ENCODE data around the gene KRT10.

KRT10 gene

GRCh38 chr17:40778461-40778860 is 44.0 kb downstream of the KRT10 start:
- TF ChIP-seq, protein P1, sequence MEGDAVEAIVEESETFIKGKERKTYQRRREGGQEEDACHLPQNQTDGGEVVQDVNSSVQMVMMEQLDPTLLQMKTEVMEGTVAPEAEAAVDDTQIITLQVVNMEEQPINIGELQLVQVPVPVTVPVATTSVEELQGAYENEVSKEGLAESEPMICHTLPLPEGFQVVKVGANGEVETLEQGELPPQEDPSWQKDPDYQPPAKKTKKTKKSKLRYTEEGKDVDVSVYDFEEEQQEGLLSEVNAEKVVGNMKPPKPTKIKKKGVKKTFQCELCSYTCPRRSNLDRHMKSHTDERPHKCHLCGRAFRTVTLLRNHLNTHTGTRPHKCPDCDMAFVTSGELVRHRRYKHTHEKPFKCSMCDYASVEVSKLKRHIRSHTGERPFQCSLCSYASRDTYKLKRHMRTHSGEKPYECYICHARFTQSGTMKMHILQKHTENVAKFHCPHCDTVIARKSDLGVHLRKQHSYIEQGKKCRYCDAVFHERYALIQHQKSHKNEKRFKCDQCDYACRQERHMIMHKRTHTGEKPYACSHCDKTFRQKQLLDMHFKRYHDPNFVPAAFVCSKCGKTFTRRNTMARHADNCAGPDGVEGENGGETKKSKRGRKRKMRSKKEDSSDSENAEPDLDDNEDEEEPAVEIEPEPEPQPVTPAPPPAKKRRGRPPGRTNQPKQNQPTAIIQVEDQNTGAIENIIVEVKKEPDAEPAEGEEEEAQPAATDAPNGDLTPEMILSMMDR (IDR thresholded peaks at IDR 0.05; ENCODE audit: extremely low read depth, missing control alignments) = no peak
- no peak for DNase-seq (ENCODE audit: low spot score)

DNA sequence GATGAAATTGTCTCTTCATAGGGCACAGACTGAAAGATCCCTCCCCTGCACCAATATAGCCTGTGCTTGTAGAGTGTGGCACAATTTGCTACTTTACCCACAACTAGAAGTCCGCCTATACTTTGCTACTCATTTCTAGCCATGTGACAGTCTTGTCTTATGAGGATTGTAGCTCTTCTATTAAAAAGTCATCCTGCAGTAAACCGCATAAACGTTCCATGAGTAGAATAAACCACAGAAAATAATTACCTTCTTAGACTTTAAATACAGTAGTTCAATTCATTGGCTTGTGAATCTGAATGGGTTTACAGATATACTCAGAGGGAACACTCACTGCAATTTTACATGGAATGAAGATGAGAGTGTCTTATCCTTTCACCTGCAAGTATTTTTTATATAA is 44.4 kb downstream of the KRT10 start:
- no peak for DNase-seq (ENCODE audit: low spot score)

DNA sequence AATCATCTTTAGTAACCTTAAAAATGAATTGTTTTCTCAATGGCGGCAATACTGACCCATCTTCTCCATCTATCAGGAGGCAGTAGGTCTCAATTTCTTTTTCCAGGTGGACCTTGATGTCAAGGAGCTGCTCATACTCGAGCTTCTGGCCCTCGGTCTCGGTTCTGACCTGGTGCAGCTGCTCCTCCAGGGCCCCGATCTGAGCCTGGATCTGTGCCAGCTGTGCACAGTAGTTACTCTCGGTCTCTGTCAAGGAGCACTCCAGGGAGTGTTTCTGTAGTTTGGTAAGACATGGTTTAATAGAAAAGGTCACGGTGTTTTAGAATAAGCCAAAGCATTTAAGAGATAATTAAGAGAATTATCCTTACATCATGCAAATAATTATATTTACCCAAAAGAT is 45.0 kb downstream of the KRT10 start:
- no peak for DNase-seq (ENCODE audit: low spot score)
- TF ChIP-seq, protein P1 (IDR thresholded peaks at IDR 0.05; ENCODE audit: extremely low read depth, missing control alignments) = no peak

More for the DNA sequence above, 44.4 kb downstream of the KRT10 start:
- TF ChIP-seq, protein P1 (IDR thresholded peaks at IDR 0.05; ENCODE audit: extremely low read depth, missing control alignments) = no peak

DNA sequence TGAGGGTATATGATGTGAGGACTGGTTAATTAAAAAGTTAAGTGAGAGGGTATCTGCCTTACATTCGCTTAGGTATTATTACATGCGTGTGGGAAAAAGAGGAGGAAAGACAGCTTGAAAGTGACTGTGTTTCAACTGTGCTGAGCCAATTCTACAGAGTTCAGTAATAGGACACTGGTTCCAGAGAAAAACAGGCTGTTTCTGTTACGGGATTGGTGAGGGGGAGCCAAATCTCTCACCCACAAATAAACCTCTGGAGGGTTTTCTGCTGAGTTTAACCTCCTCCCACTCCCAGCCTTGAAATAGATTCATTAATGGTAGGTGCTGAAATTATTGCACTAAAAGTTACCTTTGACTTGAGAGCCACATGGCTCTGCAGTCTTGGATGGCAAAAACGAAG is 46.5 kb downstream of the KRT10 start:
- TF ChIP-seq, protein P1 (IDR thresholded peaks at IDR 0.05; ENCODE audit: extremely low read depth, missing control alignments) = no peak
- no peak for DNase-seq (ENCODE audit: low spot score)

DNA sequence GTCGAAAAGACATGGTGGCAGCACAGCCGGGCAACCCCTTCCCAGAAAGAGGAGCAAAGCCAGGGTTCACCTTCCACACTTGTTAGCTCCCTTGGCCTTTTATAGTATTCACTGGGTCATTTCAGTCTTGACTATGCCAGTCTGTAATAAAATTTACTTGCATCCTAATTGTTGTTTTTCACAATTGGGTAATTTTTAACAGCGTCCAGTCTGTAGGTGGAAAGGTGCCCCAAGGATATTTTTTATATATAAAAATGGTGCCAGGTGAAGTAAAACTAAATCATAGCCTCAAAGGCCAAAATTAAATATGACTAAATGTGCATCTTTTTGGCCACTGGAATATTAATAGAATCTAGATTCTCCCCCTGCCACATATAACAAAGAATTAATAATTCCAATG is 50.3 kb downstream of the KRT10 start, which contains the start of gene KRT26:
KRT26 (minus strand) TSS at position 101 of the 400 bp plus-strand sequence; CDS start at position 13, 88 bp downstream.
- TF ChIP-seq, protein P1 (IDR thresholded peaks at IDR 0.05; ENCODE audit: extremely low read depth, missing control alignments) = no peak
- no peak for DNase-seq (ENCODE audit: low spot score)

All from GM20000 (cell line).